Stimulated activated CD4-positive, alpha-beta T cell treated with anti-CD3 and anti-CD28 coated beads, Interleukin-2, amount 100 ng/mL, for 24 hours (primary cell): Measurements from ENCODE around the gene CCNI2.

Source experiments
- DNase-seq, 2 donors: peaks; one replicate each; pipeline ENCODE4 v3.0.0-alpha.2; 2020

The CCNI2 gene

GRCh38 chr5:132766020-132766805 lies 19.0 kb downstream of the CCNI2 start:
- DNase-seq: no peak

DNA sequence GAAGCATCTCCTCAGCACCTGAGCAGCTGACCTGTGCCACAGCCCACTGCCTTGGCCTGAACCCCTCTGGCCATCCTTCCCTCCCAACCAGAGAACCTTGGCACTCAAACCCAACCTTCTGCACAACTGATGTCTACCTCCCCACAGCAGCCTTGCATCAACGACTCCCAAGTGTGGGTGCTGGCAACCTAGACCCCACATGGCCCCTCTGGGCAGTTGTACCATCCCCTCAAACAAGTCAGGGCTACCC lies 19.5 kb downstream of the CCNI2 start:
- no peak for DNase-seq

DNA sequence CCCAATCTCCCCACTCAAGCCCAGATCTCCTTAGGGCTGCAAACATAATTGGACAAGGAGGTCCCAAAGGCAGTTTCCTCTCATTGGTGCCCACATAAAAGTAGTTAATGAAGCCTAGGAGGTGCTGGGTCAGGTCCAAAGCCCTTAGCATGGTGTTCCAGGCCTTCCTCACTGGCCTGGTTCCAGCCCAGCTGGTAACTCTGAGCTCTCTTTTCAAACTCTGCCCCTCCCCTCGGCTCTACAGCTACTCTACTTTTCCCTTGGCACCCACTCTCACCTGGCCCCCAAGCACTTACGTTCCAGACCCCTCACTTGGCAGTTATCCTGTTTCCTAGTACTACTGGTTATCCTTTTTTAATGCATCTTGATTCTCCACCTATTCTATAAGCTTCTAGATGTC lies 19.9 kb downstream of the CCNI2 start:
- DNase-seq: no peak

- no peak for DNase-seq
Observed at GRCh38 chr5:132768485-132768868, 21.3 kb downstream of the CCNI2 start.

- no peak for DNase-seq
Observed at GRCh38 chr5:132770476-132771159, 23.4 kb downstream of the CCNI2 start.

- no peak for DNase-seq
Observed at GRCh38 chr5:132771503-132771998, 24.3 kb downstream of the CCNI2 start.

DNA sequence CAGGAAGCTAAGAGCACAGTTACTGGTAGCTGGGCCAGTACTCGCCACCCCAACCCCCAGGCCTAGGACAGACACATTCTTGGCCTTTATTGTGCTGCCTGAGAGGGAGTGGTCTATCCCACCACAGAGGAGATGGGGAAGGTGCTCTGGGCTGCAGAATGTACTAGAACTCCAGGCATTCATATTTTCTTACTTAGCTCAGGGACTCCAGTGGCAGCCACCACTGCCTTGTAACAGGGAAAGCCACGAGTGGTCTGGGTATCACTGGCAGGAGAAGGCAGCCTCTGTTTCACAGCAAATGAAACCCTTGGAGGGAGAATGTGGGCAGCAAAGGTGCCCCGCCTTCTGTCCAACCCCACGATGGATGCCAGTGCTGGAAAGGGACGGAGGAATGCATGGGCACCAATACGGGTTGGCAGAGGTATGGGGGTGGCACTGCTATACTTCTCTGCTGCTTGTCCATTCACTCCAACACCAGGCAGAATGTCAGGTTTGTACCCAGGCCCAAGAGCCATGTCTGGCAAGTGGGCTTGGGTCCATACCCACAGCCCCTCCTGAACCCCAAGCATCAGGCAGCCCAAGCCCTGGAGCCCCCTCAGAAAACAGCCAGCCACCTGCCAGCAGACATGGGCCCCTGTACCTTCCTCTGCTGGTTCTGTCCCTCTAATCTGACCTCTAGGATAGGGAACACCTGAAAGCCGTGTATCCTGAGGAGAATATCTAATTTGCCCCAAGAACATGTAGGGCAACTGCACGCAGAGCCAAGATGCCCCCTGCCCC lies 25.3 kb downstream of the CCNI2 start:
- DNase-seq: no peak

- DNase-seq: no peak
Observed at GRCh38 chr5:132773114-132773513, 25.9 kb downstream of the CCNI2 start.

- no peak for DNase-seq
Observed at GRCh38 chr5:132773601-132774355, 26.6 kb downstream of the CCNI2 start.

GRCh38 chr5:132774406-132774805 lies 27.2 kb downstream of the CCNI2 start:
- DNase-seq: no peak

- no peak for DNase-seq
Observed at GRCh38 chr5:132774896-132775295, 27.7 kb downstream of the CCNI2 start.

- no peak for DNase-seq
Observed at GRCh38 chr5:132775476-132775961, 28.3 kb downstream of the CCNI2 start.

- peak in 1 of 2 donors; percentile 17 for DNase-seq
Observed at GRCh38 chr5:132776131-132776937, 29.1 kb downstream of the CCNI2 start.

GRCh38 chr5:132776938-132777208 lies 29.6 kb downstream of the CCNI2 start:
- no peak for DNase-seq

DNA sequence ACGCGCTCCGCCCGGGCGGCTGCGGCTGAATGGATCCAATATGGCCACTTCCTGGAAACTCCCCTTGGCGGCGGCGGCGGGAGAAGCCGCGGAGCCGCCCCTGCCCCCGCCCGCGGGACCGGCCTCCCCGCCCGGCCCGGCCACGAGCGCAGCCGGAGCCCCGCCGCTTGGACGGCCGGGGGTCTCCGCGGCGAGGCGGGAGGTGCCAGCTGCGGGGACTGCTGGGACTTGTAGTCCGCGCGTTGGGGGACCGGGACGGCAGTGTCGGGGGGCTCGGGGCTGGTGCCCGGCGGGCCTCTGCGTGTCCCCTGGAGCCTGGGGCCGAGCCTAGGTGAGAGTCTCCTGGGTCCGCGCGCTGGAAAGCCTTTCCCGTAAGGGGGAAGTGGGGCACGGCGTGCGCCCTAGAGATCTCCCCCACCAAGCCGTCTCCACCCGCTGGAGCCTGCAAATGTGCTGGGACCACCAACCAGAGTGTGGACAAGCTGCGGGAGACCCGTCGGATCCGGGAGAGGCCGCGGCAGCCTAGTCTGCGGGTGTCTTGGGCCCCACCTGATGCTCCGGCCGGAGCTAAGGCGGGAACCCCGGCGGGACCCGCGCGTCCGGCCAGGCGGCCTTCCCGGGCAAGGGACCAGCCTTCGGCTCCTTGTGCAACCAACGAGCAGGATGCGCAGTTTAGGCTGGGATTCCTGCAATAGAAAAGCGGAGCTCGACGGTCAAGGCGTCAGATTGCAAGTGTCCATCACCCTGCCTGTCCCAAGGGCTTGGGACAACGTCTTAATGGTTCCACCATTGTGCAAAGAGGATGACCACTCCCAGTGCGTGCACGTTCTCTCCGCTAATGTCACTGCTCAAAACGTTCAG lies 30.2 kb downstream of the CCNI2 start, which contains the start of gene SEPTIN8:
SEPTIN8 (minus strand) TSS at position 31 of the 861 bp plus-strand sequence. CDS start 102 bp downstream, outside the sequence.
- DNase-seq: peak; percentile 39 to 58

- no peak for DNase-seq
Observed at GRCh38 chr5:132778129-132778528, 30.9 kb downstream of the CCNI2 start.

- DNase-seq: no peak
Observed at GRCh38 chr5:132778856-132779255, 31.6 kb downstream of the CCNI2 start.

- no peak for DNase-seq
Observed at GRCh38 chr5:132779961-132780360, 32.7 kb downstream of the CCNI2 start.

- DNase-seq: no peak
Observed at GRCh38 chr5:132780577-132780976, 33.4 kb downstream of the CCNI2 start.

- no peak for DNase-seq
Observed at GRCh38 chr5:132781029-132781428, 33.8 kb downstream of the CCNI2 start.

DNA sequence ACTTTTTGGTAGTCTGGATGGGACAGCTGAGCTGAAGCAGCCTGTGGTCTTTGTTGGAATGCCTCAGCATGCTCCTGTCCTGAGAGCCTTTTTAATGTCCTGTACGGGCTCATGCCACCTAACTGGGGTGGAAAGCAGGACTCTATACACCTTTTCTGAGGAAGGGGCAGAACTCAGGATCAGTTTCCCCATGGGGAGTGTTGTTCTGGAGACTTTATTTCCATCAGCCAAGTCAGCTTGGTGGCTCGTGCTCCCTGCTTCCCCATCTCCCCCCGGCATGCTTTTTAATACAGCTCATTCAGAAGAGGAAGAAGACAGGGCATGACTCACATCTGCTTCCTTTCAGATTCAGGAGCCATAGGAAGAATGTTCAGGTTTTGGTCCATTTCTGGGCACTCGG lies 34.9 kb downstream of the CCNI2 start:
- no peak for DNase-seq
